Measurements from ENCODE around the gene GNRH2.

DNA sequence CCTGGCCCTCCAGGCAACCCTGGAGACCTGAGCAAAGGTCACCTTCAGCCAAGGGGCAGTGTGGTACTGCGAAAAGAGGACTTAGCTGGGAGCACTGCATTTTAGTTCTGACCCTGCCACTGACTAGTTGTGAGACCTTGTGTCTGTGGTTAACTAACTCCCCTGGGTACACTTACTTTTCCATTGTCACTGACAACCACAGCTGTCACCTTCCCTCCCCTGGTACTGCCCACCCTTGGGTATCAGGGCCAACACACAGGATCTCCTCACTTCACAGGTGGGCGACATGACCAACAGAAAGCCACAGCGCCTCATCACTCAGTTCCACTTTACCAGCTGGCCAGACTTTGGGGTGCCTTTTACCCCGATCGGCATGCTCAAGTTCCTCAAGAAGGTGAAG is 21.6 kb upstream of the GNRH2 start:
- TF ChIP-seq, protein P1, sequence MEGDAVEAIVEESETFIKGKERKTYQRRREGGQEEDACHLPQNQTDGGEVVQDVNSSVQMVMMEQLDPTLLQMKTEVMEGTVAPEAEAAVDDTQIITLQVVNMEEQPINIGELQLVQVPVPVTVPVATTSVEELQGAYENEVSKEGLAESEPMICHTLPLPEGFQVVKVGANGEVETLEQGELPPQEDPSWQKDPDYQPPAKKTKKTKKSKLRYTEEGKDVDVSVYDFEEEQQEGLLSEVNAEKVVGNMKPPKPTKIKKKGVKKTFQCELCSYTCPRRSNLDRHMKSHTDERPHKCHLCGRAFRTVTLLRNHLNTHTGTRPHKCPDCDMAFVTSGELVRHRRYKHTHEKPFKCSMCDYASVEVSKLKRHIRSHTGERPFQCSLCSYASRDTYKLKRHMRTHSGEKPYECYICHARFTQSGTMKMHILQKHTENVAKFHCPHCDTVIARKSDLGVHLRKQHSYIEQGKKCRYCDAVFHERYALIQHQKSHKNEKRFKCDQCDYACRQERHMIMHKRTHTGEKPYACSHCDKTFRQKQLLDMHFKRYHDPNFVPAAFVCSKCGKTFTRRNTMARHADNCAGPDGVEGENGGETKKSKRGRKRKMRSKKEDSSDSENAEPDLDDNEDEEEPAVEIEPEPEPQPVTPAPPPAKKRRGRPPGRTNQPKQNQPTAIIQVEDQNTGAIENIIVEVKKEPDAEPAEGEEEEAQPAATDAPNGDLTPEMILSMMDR (IDR thresholded peaks at IDR 0.05; ENCODE audit: insufficient read depth, low read depth, low read length), result no peak
- TF ChIP-seq EZH2 (IDR thresholded peaks at IDR 0.05; ENCODE audit: insufficient read depth, low read length), result no peak
